WTC11 (cell line): ENCODE data around the gene KRTAP4-7. TPM values are rescaled to one million over a fixed set of nuclear protein-coding genes. Genes with fewer than 3 reads are reported as not detected.
A peak's percentile ranks its signal among the peaks of the same experiment; 100 is the strongest.
"Not testable (repeated sequence)": the region's sequence is repeated elsewhere in the genome, so short reads cannot be mapped to it uniquely, and the experiment has no call there.

ENCODE experiments used
- ATAC-seq: fragments of 200-7000 bp; cut with Tn5 transposase; 2 replicates; pipeline ENCODE4 v1.10.0; 2021; ENCODE audit warnings: mild to moderate bottlenecking, moderate library complexity
- CTCF ChIA-PET: fragments of 300-600 bp; sonication (Branson Sonifier 250); formaldehyde crosslinking; loops from one replicate; lab custom pipeline; 2021; ENCODE audit warnings: antibody characterized with exemption; lab: Charles Lee
- POLR2A ChIA-PET: fragments of 350-600 bp; sonication (Branson Sonifier 250); formaldehyde crosslinking; loops from one replicate; lab custom pipeline; 2021; ENCODE audit warnings: antibody characterized with exemption; lab: Charles Lee
- DNase-seq: peaks from one replicate; pipeline ENCODE4 v3.0.0; 2021; ENCODE audit warnings: low spot score
- H3K27ac Mint-ChIP-seq: 2 replicates; pipeline ENCODE4 v1.8.0; 2021; ENCODE audit warnings: mixed read lengths
- H3K27me3 Mint-ChIP-seq: 2 replicates; pipeline ENCODE4 v1.8.0; 2021; ENCODE audit warnings: low read depth, mild to moderate bottlenecking, moderate library complexity, mixed read lengths
- H3K36me3 Mint-ChIP-seq: 2 replicates; pipeline ENCODE4 v1.8.0; 2021; ENCODE audit warnings: mixed read lengths
- H3K4me1 Mint-ChIP-seq: 2 replicates; pipeline ENCODE4 v1.8.0; 2022; ENCODE audit warnings: mixed read lengths
- H3K4me3 Mint-ChIP-seq: 2 replicates; pipeline ENCODE4 v1.8.0; 2021; ENCODE audit warnings: mild to moderate bottlenecking, moderate library complexity, mixed read lengths
- H3K9me3 Mint-ChIP-seq: 2 replicates; pipeline ENCODE4 v1.8.0; 2021; ENCODE audit warnings: mixed read lengths
- E2F4 ChIP-seq: sonication (generic); formaldehyde crosslinking; IDR thresholded peaks from 2 replicates; pipeline ENCODE4 v1.8.1; 2022; ENCODE audit warnings: low read depth, mild to moderate bottlenecking, moderate library complexity, missing genetic modification reagents, borderline replicate concordance
- JAZF1 ChIP-seq: fragments of 250-450 bp; sonication (Bioruptor Pico); IDR thresholded peaks from 2 replicates; pipeline ENCODE4 v1.9.0; 2021; ENCODE audit warnings: moderate library complexity, mild to moderate bottlenecking, inconsistent platforms
- NR1H2 ChIP-seq: sonication (generic); formaldehyde crosslinking; IDR thresholded peaks from 2 replicates; pipeline ENCODE4 v1.9.0; 2021; ENCODE audit warnings: mild to moderate bottlenecking, moderate library complexity, missing genetic modification reagents
- SP1 ChIP-seq: sonication (generic); formaldehyde crosslinking; conservative IDR thresholded peaks from 2 replicates; pipeline ENCODE4 v1.8.1; 2022; ENCODE audit warnings: missing genetic modification reagents
- TP53 ChIP-seq: sonication (generic); formaldehyde crosslinking; IDR thresholded peaks from 2 replicates; pipeline ENCODE4 v1.8.1; 2023; ENCODE audit warnings: mild to moderate bottlenecking, missing genetic modification reagents
- ZNF121 ChIP-seq: sonication (generic); formaldehyde crosslinking; IDR thresholded peaks from 2 replicates; pipeline ENCODE4 v1.8.0; 2023; ENCODE audit warnings: missing genetic modification reagents
- ZNF138 ChIP-seq: sonication (generic); formaldehyde crosslinking; conservative IDR thresholded peaks from 2 replicates; pipeline ENCODE4 v1.8.1; 2022; ENCODE audit warnings: mild to moderate bottlenecking, moderate library complexity, missing genetic modification reagents
- ZNF423 ChIP-seq: fragments of 250-450 bp; sonication (Bioruptor Pico); IDR thresholded peaks from 2 replicates; pipeline ENCODE4 v2.1.2; 2022; ENCODE audit warnings: mild to moderate bottlenecking, moderate library complexity
- ZNF425 ChIP-seq: fragments of 250-450 bp; sonication (Bioruptor Pico); conservative IDR thresholded peaks from 2 replicates; pipeline ENCODE4 v1.9.0; 2021; ENCODE audit warnings: mild to moderate bottlenecking
- total RNA-seq: library from RNA; stranded (reverse); gene quantifications from 3 replicates; pipeline ENCODE4 v1.2.3, GENCODE V29; 2021
- TF ChIP-seq, protein P1 (sequence below): sonication (generic); formaldehyde crosslinking; IDR thresholded peaks from 2 replicates; pipeline ENCODE4 v1.8.1; 2022; ENCODE audit warnings: low read depth, missing genetic modification reagents, borderline replicate concordance
- TF ChIP-seq, protein P2 (sequence below): sonication (generic); formaldehyde crosslinking; IDR thresholded peaks from 2 replicates; pipeline ENCODE4 v1.8.1; 2023; ENCODE audit warnings: mild to moderate bottlenecking, missing genetic modification reagents, moderate library complexity
- TF ChIP-seq, protein P3 (sequence below): sonication (generic); formaldehyde crosslinking; IDR thresholded peaks from 2 replicates; pipeline ENCODE4 v1.8.1; 2022; ENCODE audit warnings: mild to moderate bottlenecking, moderate library complexity, missing genetic modification reagents
- TF ChIP-seq, protein P4 (sequence below): fragments of 250-450 bp; sonication (Bioruptor Pico); IDR thresholded peaks from 2 replicates; pipeline ENCODE4 v1.9.0; 2021; ENCODE audit warnings: mild to moderate bottlenecking

Gene KRTAP4-7
- total RNA-seq, 1 experiment from 2014 or later, result not detected

DNA sequence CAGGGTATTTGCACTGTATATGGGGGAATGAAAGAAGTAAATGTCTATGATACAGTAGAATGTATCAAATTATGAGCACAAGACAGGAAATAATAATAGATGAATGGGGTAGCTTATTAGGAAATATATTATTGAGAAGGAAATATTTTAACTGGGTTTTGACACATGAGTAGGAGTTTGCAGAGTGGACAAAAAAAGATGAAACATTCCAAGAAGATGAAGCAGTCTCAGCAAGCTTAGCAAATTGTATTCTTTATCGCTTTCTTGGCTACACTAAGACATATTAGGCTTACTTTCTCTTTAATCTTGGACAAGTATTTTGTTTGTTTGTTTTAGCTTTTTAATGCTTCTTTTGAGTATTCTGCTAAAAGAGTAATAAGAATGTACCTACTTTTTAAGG is 19.9 kb downstream of the KRTAP4-7 start:
- peaks cover 62% of the 10 kb centered on the region for H3K4me1 Mint-ChIP-seq
- TF ChIP-seq NR1H2 (no peak), ZNF138 (no peak), TP53 (CRISPR knock-in tag) (no peak), ZNF121 (CRISPR knock-in tag) (no peak), E2F4 (CRISPR knock-in tag) (no peak)
- TF ChIP-seq, protein P1, sequence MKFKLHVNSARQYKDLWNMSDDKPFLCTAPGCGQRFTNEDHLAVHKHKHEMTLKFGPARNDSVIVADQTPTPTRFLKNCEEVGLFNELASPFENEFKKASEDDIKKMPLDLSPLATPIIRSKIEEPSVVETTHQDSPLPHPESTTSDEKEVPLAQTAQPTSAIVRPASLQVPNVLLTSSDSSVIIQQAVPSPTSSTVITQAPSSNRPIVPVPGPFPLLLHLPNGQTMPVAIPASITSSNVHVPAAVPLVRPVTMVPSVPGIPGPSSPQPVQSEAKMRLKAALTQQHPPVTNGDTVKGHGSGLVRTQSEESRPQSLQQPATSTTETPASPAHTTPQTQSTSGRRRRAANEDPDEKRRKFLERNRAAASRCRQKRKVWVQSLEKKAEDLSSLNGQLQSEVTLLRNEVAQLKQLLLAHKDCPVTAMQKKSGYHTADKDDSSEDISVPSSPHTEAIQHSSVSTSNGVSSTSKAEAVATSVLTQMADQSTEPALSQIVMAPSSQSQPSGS, result no peak
- TF ChIP-seq, protein P2, sequence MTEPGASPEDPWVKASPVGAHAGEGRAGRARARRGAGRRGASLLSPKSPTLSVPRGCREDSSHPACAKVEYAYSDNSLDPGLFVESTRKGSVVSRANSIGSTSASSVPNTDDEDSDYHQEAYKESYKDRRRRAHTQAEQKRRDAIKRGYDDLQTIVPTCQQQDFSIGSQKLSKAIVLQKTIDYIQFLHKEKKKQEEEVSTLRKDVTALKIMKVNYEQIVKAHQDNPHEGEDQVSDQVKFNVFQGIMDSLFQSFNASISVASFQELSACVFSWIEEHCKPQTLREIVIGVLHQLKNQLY, result no peak
- TF ChIP-seq, protein P3, sequence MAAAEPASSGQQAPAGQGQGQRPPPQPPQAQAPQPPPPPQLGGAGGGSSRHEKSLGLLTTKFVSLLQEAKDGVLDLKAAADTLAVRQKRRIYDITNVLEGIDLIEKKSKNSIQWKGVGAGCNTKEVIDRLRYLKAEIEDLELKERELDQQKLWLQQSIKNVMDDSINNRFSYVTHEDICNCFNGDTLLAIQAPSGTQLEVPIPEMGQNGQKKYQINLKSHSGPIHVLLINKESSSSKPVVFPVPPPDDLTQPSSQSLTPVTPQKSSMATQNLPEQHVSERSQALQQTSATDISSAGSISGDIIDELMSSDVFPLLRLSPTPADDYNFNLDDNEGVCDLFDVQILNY (CRISPR knock-in tag), result no peak
- TF ChIP-seq, all 79 proteins: peak for 0
- Mint-ChIP-seq H3K27me3 (no peaks in the 10 kb centered on the region), H3K27ac (no peak overlapping the region), H3K36me3 (peaks cover 6% of the 10 kb centered on the region), H3K4me3 (no peak overlapping the region), H3K9me3 (peaks cover 10% of the 10 kb centered on the region)
- ChIA-PET CTCF (no interaction called here), POLR2A (no interaction called here)
- DNase-seq (no peak), ATAC-seq (no peak)

- H3K27me3 Mint-ChIP-seq, ATAC-seq, CTCF ChIA-PET, DNase-seq, H3K27ac Mint-ChIP-seq, H3K4me3 Mint-ChIP-seq, POLR2A ChIA-PET: not testable (repeated sequence)
- Mint-ChIP-seq H3K36me3 (peaks cover 11% of the 10 kb centered on the region), H3K9me3 (peaks cover 14% of the 10 kb centered on the region), H3K4me1 (peaks cover 64% of the 10 kb centered on the region)
Measured at GRCh38 chr17:41104386-41105038, 20.6 kb downstream of the KRTAP4-7 start.

DNA sequence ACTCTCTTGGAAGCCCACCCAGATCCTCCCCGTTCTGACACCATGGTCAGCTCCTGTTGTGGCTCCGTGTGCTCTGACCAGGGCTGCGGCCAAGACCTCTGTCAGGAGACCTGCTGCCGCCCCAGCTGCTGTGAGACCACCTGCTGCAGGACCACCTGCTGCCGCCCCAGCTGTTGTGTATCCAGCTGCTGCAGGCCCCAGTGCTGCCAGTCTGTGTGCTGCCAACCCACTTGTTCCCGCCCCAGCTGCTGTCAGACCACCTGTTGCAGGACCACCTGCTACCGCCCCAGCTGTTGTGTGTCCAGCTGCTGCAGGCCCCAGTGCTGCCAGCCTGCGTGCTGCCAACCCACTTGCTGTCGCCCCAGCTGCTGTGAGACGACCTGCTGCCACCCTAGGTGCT is 21.4 kb downstream of the KRTAP4-7 start, which contains the start of gene KRTAP4-9:
Gene KRTAP4-9 (plus strand): TSS at position 43 of the 400 bp plus-strand sequence. CDS start 0 bp downstream, at position 43.
- POLR2A ChIA-PET, CTCF ChIA-PET, DNase-seq, H3K27me3 Mint-ChIP-seq, ATAC-seq, H3K4me3 Mint-ChIP-seq: not testable (repeated sequence)
- Mint-ChIP-seq H3K27ac (peak within 1 kb of the TSS; percentile 55; the same call in 1 of the 2 replicates), H3K4me1 (peaks cover 57% of the 10 kb centered on the region), H3K36me3 (peaks cover 19% of the 10 kb centered on the region), H3K9me3 (peaks cover 19% of the 10 kb centered on the region)
- TF ChIP-seq ZNF423 (CRISPR knock-in tag), result peak; percentile 7; the same call in 1 of the 2 replicates

DNA sequence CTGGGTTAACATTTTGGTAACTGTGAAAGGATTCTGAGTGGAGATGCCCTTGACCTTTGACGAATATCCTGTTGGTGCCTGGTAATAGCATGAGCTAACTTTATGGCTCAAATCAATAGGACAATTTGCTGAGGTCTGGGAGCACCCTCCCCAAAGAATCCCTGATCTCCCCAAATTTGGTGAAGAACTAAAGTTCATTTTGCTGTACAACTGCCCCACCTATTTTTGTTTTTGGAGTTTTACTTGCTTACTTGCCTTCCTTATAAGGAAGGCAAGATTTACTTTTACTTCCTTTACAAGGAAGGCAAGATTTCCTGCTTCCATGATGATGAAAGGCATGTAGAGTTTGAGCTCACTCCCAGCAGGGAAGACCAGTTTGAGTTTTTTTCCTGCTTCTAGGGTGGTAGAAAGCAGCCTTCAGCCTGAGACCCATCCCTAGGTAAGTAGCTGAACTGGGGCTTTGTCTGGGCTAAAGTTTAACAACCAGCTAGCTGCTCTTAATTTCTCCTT is 24.0 kb downstream of the KRTAP4-7 start:
- no peak overlapping the region for H3K4me3 Mint-ChIP-seq
- H3K4me1 Mint-ChIP-seq, result peaks cover 43% of the 10 kb centered on the region
- H3K27ac Mint-ChIP-seq, result peak overlapping the region; percentile 80
- no peak for ATAC-seq
- H3K27me3 Mint-ChIP-seq, result no peaks in the 10 kb centered on the region
- TF ChIP-seq JAZF1 (no peak), SP1 (CRISPR knock-in tag) (no peak), ZNF425 (CRISPR knock-in tag) (no peak), E2F4 (CRISPR knock-in tag) (no peak)
- TF ChIP-seq, protein P4, sequence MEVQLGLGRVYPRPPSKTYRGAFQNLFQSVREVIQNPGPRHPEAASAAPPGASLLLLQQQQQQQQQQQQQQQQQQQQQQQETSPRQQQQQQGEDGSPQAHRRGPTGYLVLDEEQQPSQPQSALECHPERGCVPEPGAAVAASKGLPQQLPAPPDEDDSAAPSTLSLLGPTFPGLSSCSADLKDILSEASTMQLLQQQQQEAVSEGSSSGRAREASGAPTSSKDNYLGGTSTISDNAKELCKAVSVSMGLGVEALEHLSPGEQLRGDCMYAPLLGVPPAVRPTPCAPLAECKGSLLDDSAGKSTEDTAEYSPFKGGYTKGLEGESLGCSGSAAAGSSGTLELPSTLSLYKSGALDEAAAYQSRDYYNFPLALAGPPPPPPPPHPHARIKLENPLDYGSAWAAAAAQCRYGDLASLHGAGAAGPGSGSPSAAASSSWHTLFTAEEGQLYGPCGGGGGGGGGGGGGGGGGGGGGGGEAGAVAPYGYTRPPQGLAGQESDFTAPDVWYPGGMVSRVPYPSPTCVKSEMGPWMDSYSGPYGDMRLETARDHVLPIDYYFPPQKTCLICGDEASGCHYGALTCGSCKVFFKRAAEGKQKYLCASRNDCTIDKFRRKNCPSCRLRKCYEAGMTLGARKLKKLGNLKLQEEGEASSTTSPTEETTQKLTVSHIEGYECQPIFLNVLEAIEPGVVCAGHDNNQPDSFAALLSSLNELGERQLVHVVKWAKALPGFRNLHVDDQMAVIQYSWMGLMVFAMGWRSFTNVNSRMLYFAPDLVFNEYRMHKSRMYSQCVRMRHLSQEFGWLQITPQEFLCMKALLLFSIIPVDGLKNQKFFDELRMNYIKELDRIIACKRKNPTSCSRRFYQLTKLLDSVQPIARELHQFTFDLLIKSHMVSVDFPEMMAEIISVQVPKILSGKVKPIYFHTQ (CRISPR knock-in tag), result no peak
- TF ChIP-seq, protein P1, result no peak
- H3K9me3 Mint-ChIP-seq, result peaks cover 36% of the 10 kb centered on the region
- DNase-seq, result no peak
- H3K36me3 Mint-ChIP-seq, result peaks cover 36% of the 10 kb centered on the region
- CTCF ChIA-PET, result no interaction called here
- POLR2A ChIA-PET, result no interaction called here
